GM12878 (cell line): ENCODE data around the gene TFDP1. TPM values are rescaled to one million over a fixed set of nuclear protein-coding genes. Genes with fewer than 3 reads are reported as not detected.

Source experiments
- ATAC-seq: fragments of 200-7000 bp; cut with Tn5 transposase; 3 replicates; pipeline ENCODE4 v1.9.1; 2020; ENCODE audit warnings: mild to moderate bottlenecking, moderate library complexity
- BruUV-seq: library from RNA; stranded (reverse); fragments of 400-500 nt; replicated peaks from 2 replicates; lab custom pipeline; 2021; lab: Mats Ljungman, UMichigan
- CTCF ChIA-PET: fragments of 300-600 bp; sonication (Branson Sonifier 250); formaldehyde crosslinking; extraction: SDS; loops from one replicate; lab custom pipeline; 2021; ENCODE audit warnings: inconsistent platforms; lab: Yijun Ruan, JAX
- POLR2A ChIA-PET: fragments of 350-600 bp; formaldehyde crosslinking; extraction: SDS; loops from one replicate; lab custom pipeline; 2021; ENCODE audit warnings: inconsistent platforms; lab: Charles Lee
- RAD21 ChIA-PET: fragments of 300-600 bp; sonication (Branson Sonifier 250); formaldehyde crosslinking; loops from one replicate; lab custom pipeline; 2023; ENCODE audit warnings: antibody characterized with exemption; ENCODE audit not compliant: unreplicated experiment; lab: Charles Lee
- SMC1A ChIA-PET: fragments of 300-600 bp; sonication (Branson Sonifier 250); formaldehyde crosslinking; loops from one replicate; lab custom pipeline; 2023; ENCODE audit not compliant: unreplicated experiment, uncharacterized antibody; lab: Charles Lee
- DNase-seq: peaks from one replicate; pipeline ENCODE4 v3.0.0-alpha.2; 2011; ENCODE audit warnings: low read depth, low spot score
- FAIRE-seq: peaks from 3 replicates; lab custom pipeline; 2011; peaks lifted over from hg19 to GRCh38; lab: Jason Lieb, UNC
- H2AFZ ChIP-seq: 2 replicates; pipeline ENCODE4 v1.6.0; 2011; ENCODE audit warnings: low read depth, low read length, control low read depth; ENCODE audit not compliant: control insufficient read depth
- H3K27ac ChIP-seq: 2 replicates; pipeline ENCODE4 v1.5.1; 2011; ENCODE audit warnings: control low read depth; ENCODE audit not compliant: control insufficient read depth, insufficient read depth
- H3K27me3 ChIP-seq, 2 experiments: replicated peaks in 1 of 2; 2 replicates each; pipeline versions ENCODE4 v1.6.0 to v1.6.1; 2011; ENCODE audit warnings: low read length in 1 of 2; ENCODE audit not compliant: control insufficient read depth in 2 of 2, insufficient read depth in 2 of 2
- H3K36me3 ChIP-seq, 2 experiments: 2 replicates each; pipeline ENCODE4 v1.5.1; 2011; ENCODE audit warnings: low read length in 1 of 2; ENCODE audit not compliant: control insufficient read depth in 2 of 2, insufficient read depth in 2 of 2
- H3K4me1 ChIP-seq: 2 replicates; pipeline ENCODE4 v1.6.1; 2011; ENCODE audit warnings: mild to moderate bottlenecking, low read length, moderate library complexity, mixed read lengths; ENCODE audit not compliant: control insufficient read depth, insufficient read depth
- H3K4me2 ChIP-seq: 2 replicates; pipeline ENCODE4 v1.6.0; 2011; ENCODE audit warnings: control low read depth; ENCODE audit not compliant: control insufficient read depth, insufficient read depth
- H3K4me3 ChIP-seq: fragments of 200-600 bp; sonication (generic); 2 replicates; pipeline ENCODE4 v1.5.1; 2016
- H3K79me2 ChIP-seq: 2 replicates; pipeline ENCODE4 v1.6.0; 2011; ENCODE audit warnings: low read length; ENCODE audit not compliant: control insufficient read depth, insufficient read depth
- H3K9ac ChIP-seq: 2 replicates; pipeline ENCODE4 v1.8.0; 2011; ENCODE audit warnings: low read length, control low read depth, mixed read lengths; ENCODE audit not compliant: control insufficient read depth, insufficient read depth
- H3K9me3 ChIP-seq: replicated peaks from 3 replicates; pipeline ENCODE4 v1.5.1; 2011; ENCODE audit warnings: mild to moderate bottlenecking, low read length; ENCODE audit not compliant: control insufficient read depth, insufficient read depth
- H4K20me1 ChIP-seq: 2 replicates; pipeline ENCODE4 v1.6.0; 2011; ENCODE audit not compliant: control insufficient read depth, insufficient read depth
- CEBPB ChIP-seq, 2 experiments: fragments of 150-350 bp in 1 of 2; IDR thresholded peaks; 2 replicates each; pipeline ENCODE4 v1.6.1; 2012 to 2014; ENCODE audit warnings: low read depth in 2 of 2, low read length in 2 of 2, borderline replicate concordance in 1 of 2, inconsistent platforms in 1 of 2
- ETV6 ChIP-seq, 2 experiments: fragments of 450-650 bp in 1 of 2; IDR thresholded peaks in 1 of 2; conservative IDR thresholded peaks in 1 of 2; 2 replicates each; pipeline ENCODE4 v1.6.1; 2014; ENCODE audit warnings: antibody characterized with exemption in 1 of 2, borderline replicate concordance in 1 of 2, low read depth in 1 of 2, mild to moderate bottlenecking in 1 of 2, moderate library complexity in 1 of 2
- HDGF ChIP-seq: fragments of 450-650 bp; IDR thresholded peaks from 2 replicates; pipeline ENCODE4 v1.6.1; 2016; ENCODE audit warnings: antibody characterized with exemption
- WGBS: methylation state at CpG from one replicate; pipeline ENCODE4 v1.1.6; 2016; ENCODE audit warnings: low lambda C conversion rate; ENCODE audit not compliant: insufficient replicate concordance, insufficient coverage; ENCODE audit errors: missing lambda C conversion rate; 5-methylcytosine and 5-hydroxymethylcytosine counted together
- in situ Hi-C: fragments of 300-500 bp; cut with MboI; formaldehyde crosslinking; loops from 9 replicates; pipeline ENCODE4 v1.14.3; 2018; ENCODE audit warnings: mixed read lengths
- intact Hi-C: fragments of 100-400 bp; cut with micrococcal nuclease; formaldehyde crosslinking; loops from one replicate; pipeline ENCODE4 v1.14.2; 2022; ENCODE audit not compliant: unreplicated experiment
- polyA plus RNA-seq, 11 experiments: library from polyadenylated mRNA; depleted of rRNA in 4 of 11; unstranded in 6 of 11; stranded (reverse) in 5 of 11; fragments of >200 nt; fragmentation: Nextera tagmentation in 4 of 11; fragmentation: Illumina TruSeq in 1 of 11; extraction: Ambion mirVana in 4 of 11; extraction: Trizol in 1 of 11; gene quantifications; 1 replicate in 1 of 11; 2 replicates in 10 of 11; pipeline versions ENCODE4 v1.2.1 to v1.2.3, GENCODE V29; 2011 to 2016; ENCODE audit warnings: inconsistent platforms in 2 of 11, missing spikeins in 2 of 11, low read depth in 1 of 11
- total RNA-seq, 4 experiments: library from RNA; depleted of rRNA in 3 of 4; stranded (reverse); fragments of >200 nt in 3 of 4; fragmentation: Illumina TruSeq in 1 of 4; extraction: Trizol in 1 of 4; gene quantifications; 2 replicates each; pipeline versions ENCODE4 v1.2.1 to v1.2.3, GENCODE V29; 2013 to 2021
- TF ChIP-seq, protein P1 (sequence below): IDR thresholded peaks from 2 replicates; pipeline ENCODE4 v1.6.1; 2011; ENCODE audit warnings: low read depth, mild to moderate bottlenecking, low read length, moderate library complexity, borderline replicate concordance; ENCODE audit errors: extremely low read depth
- TF ChIP-seq, protein P2 (sequence below): IDR thresholded peaks from 2 replicates; pipeline ENCODE4 v1.6.1; 2011; ENCODE audit warnings: borderline replicate concordance, low read depth, mild to moderate bottlenecking, moderate library complexity, low read length; ENCODE audit not compliant: insufficient read depth, poor library complexity, severe bottlenecking

TFDP1 gene
- total and polyA plus RNA-seq, 10 of the 15 experiments (the other 5 are each of a cell fraction or from before 2014, with no cell fraction given), result 37.7 to 254 (median 119) TPM

- Histone ChIP-seq H3K4me3 (no peak overlapping the region), H3K27me3 (no peaks in the 10 kb centered on the region), H3K4me2 (no peak overlapping the region), H3K27ac (no peak overlapping the region), H3K9me3 (no peaks in the 10 kb centered on the region), H3K9ac (no peak overlapping the region), H4K20me1 (peaks cover 3% of the 10 kb centered on the region; the same call in 1 of the 2 replicates), H3K4me1 (no peaks in the 10 kb centered on the region), H3K36me3 (peaks cover 14 to 23% of the 10 kb centered on the region in 2 experiments; a peak in 3 of 4 replicates), H3K79me2 (peaks cover 19% of the 10 kb centered on the region), H2AFZ (no peak overlapping the region)
- in situ Hi-C loops (no loop called here), intact Hi-C loops (no loop called here)
- ATAC-seq (no peak), FAIRE-seq (no peak), DNase-seq (no peak)
- ChIA-PET RAD21 (no interaction called here), CTCF (no interaction called here), POLR2A (no interaction called here), SMC1A (no interaction called here)
- 94% methylated on average over 20 of the region's 20 CpGs for WGBS
- TF ChIP-seq ETV6 (conservative IDR thresholded peaks at IDR 0.05 in 1 of 2, IDR thresholded peaks at IDR 0.05 in 1 of 2; ENCODE audit: borderline replicate concordance in 1 of 2, low read depth in 1 of 2) (no peak), CEBPB (IDR thresholded peaks at IDR 0.05; ENCODE audit: borderline replicate concordance in 1 of 2, low read depth in 2 of 2, low read length in 2 of 2) (no peak), HDGF (no peak)
- TF ChIP-seq, protein P1, sequence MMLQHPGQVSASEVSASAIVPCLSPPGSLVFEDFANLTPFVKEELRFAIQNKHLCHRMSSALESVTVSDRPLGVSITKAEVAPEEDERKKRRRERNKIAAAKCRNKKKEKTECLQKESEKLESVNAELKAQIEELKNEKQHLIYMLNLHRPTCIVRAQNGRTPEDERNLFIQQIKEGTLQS, result no peak
- TF ChIP-seq, protein P2, sequence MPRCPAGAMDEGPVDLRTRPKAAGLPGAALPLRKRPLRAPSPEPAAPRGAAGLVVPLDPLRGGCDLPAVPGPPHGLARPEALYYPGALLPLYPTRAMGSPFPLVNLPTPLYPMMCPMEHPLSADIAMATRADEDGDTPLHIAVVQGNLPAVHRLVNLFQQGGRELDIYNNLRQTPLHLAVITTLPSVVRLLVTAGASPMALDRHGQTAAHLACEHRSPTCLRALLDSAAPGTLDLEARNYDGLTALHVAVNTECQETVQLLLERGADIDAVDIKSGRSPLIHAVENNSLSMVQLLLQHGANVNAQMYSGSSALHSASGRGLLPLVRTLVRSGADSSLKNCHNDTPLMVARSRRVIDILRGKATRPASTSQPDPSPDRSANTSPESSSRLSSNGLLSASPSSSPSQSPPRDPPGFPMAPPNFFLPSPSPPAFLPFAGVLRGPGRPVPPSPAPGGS, result no peak
- no TSS peak for BruUV-seq
These were observed 31.8 kb downstream of the TFDP1 start for GRCh38 chr13:113616281-113616906.
